Esophagus muscularis mucosa (tissue), 4 donors: Measurements from ENCODE around the gene TIMP2. TPM values are rescaled to one million over a fixed set of nuclear protein-coding genes. Genes with fewer than 3 reads are reported as not detected.
"Not testable (repeated sequence)": the region's sequence is repeated elsewhere in the genome, so short reads cannot be mapped to it uniquely, and the experiment has no call there.

Source experiments
- DNase-seq: peaks from one replicate; pipeline ENCODE4 v3.0.0-alpha.2; 2017; ENCODE audit errors: extremely low spot score
- H3K27ac ChIP-seq, 4 donors: fragments of 200-600 bp; sonication (generic); replicated peaks in 1 of 4; 1 replicate in 3 of 4; 2 replicates in 1 of 4; pipeline ENCODE4 v1.5.1; 2016 to 2019; ENCODE audit warnings: mild to moderate bottlenecking in 1 of 4
- H3K27me3 ChIP-seq, 4 donors: fragments of 200-600 bp; sonication (generic); one replicate each; pipeline versions ENCODE4 v1.5.1 to v1.6.0; 2016 to 2019
- H3K36me3 ChIP-seq, 4 donors: fragments of 200-600 bp; sonication (generic); one replicate each; pipeline ENCODE4 v1.5.1; 2016 to 2019
- H3K4me1 ChIP-seq, 4 donors: fragments of 200-600 bp; sonication (generic); one replicate each; pipeline ENCODE4 v1.5.1; 2016 to 2019
- H3K4me3 ChIP-seq, 4 donors: fragments of 200-600 bp; sonication (generic); 1 replicate in 2 of 4; 2 replicates in 2 of 4; pipeline ENCODE4 v1.5.1; 2016 to 2019; ENCODE audit warnings: mild to moderate bottlenecking in 4 of 4, moderate library complexity in 1 of 4
- H3K9me3 ChIP-seq, 4 donors: fragments of 200-600 bp; sonication (generic); 1 replicate in 3 of 4; 2 replicates in 1 of 4; pipeline ENCODE4 v1.5.1; 2016 to 2019
- CTCF ChIP-seq, 3 experiments: fragments of 200-600 bp in 2 of 3; fragments of 450-650 bp in 1 of 3; sonication (generic) in 2 of 3; IDR thresholded peaks; one replicate each; pipeline ENCODE4 v1.5.1; 2017 to 2019; ENCODE audit warnings: antibody characterized with exemption in 3 of 3, mild to moderate bottlenecking in 2 of 3, moderate library complexity in 1 of 3
- EP300 ChIP-seq: sonication (generic); formaldehyde crosslinking; IDR thresholded peaks from one replicate; pipeline ENCODE4 v1.6.1; 2017; ENCODE audit warnings: antibody characterized with exemption
- POLR2A ChIP-seq: fragments of 450-650 bp; IDR thresholded peaks from one replicate; pipeline ENCODE4 v1.6.1; 2017; ENCODE audit warnings: antibody characterized with exemption, moderate library complexity, mild to moderate bottlenecking, low read depth
- POLR2AphosphoS5 ChIP-seq, 2 donors: sonication (generic); formaldehyde crosslinking; IDR thresholded peaks; one replicate each; pipeline ENCODE4 v1.6.1; 2017; ENCODE audit warnings: antibody characterized with exemption in 2 of 2
- WGBS: methylation state at CpG from one replicate; pipeline ENCODE4 v1.1.5; 2018; 5-methylcytosine and 5-hydroxymethylcytosine counted together
- intact Hi-C: fragments of 100-400 bp; cut with DNase I; formaldehyde crosslinking; loops from one replicate; pipeline ENCODE4 v1.15.1; 2023
- total RNA-seq, 4 donors: library from RNA; depleted of rRNA; stranded (reverse); fragments of >200 nt; gene quantifications; one replicate each; pipeline versions ENCODE4 v1.1.0 to v1.2.1, GENCODE V29; 2016

TIMP2 gene
- total RNA-seq, 4 donors from 2014 or later = 177 to 315 (median 229) TPM

- intact Hi-C loops = no loop called here
- TF ChIP-seq EP300 = no peak
- no peak for TF ChIP-seq POLR2A
- TF ChIP-seq CTCF (IDR thresholded peaks at IDR 0.05) = no peak
- TF ChIP-seq POLR2AphosphoS5 (IDR thresholded peaks at IDR 0.05) = no peak
- Histone ChIP-seq H3K4me3 (no peak overlapping the region), H3K36me3 (peaks cover 9 to 36% (median 19%) of the 10 kb centered on the region in 4 donors), H3K9me3 (no peaks in the 10 kb centered on the region), H3K27ac (no peak overlapping the region), H3K27me3 (no peaks in the 10 kb centered on the region), H3K4me1 (peaks cover 38 to 98% (median 68%) of the 10 kb centered on the region in 4 donors)
- no peak for DNase-seq
- 79% methylated on average over 6 of the region's 6 CpGs for WGBS
Measured at GRCh38 chr17:78905116-78905515, 20.1 kb downstream of the TIMP2 start.

- peaks cover 9 to 36% (median 19%) of the 10 kb centered on the region in 4 donors for H3K36me3 ChIP-seq
- H3K4me1 ChIP-seq = peaks cover 44 to 98% (median 69%) of the 10 kb centered on the region in 4 donors
- WGBS = 73% methylated on average over 9 of the region's 9 CpGs
- no peaks in the 10 kb centered on the region for H3K27me3 ChIP-seq
- no peak overlapping the region for H3K27ac ChIP-seq
- intact Hi-C loops = no loop called here
- H3K9me3 ChIP-seq = no peaks in the 10 kb centered on the region
- TF ChIP-seq EP300 (no peak), POLR2A (no peak), CTCF (IDR thresholded peaks at IDR 0.05) (no peak), POLR2AphosphoS5 (IDR thresholded peaks at IDR 0.05) (no peak)
- no peak for DNase-seq
- H3K4me3 ChIP-seq = no peak overlapping the region
Measured at GRCh38 chr17:78904371-78904770, 20.8 kb downstream of the TIMP2 start.

- peak within 1 kb of the TSS; percentile 10 to 39 (median 34) for H3K27ac ChIP-seq
- H3K4me3 ChIP-seq = no peak within 1 kb of the TSS
- TF ChIP-seq CTCF (IDR thresholded peaks at IDR 0.05) = no peak
- TF ChIP-seq POLR2A = no peak
- 61% methylated on average over 10 of the region's 17 CpGs for WGBS
- H3K36me3 ChIP-seq = peaks cover 9 to 38% (median 21%) of the 10 kb centered on the region in 4 donors
- H3K9me3 ChIP-seq = no peaks in the 10 kb centered on the region
- intact Hi-C loops = no loop called here
- no peak for DNase-seq
- no peaks in the 10 kb centered on the region for H3K27me3 ChIP-seq
- peaks cover 47 to 98% (median 69%) of the 10 kb centered on the region in 4 donors for H3K4me1 ChIP-seq
Measured at GRCh38 chr17:78903101-78903779, 21.9 kb downstream of the TIMP2 start, which contains the start of gene CEP295NL. TSS of gene CEP295NL (minus strand) at chr17:78903201. CDS start at chr17:78901828, 1,373 bp downstream.

- H3K9me3 ChIP-seq, intact Hi-C loops: not testable (repeated sequence)
- peak overlapping the region in 1 of 4 donors; percentile 33 for H3K27ac ChIP-seq
Measured at GRCh38 chr17:78902231-78902630, 23.0 kb downstream of the TIMP2 start.

GRCh38 chr17:78901806-78902205 is 23.4 kb downstream of the TIMP2 start:
- no peak overlapping the region for H3K4me3 ChIP-seq
- H3K9me3 ChIP-seq = no peaks in the 10 kb centered on the region
- WGBS = 91% methylated on average over 10 of the region's 10 CpGs
- no peaks in the 10 kb centered on the region for H3K27me3 ChIP-seq
- peaks cover 59 to 99% (median 80%) of the 10 kb centered on the region in 4 donors for H3K4me1 ChIP-seq
- no peak overlapping the region for H3K27ac ChIP-seq
- no peak for DNase-seq
- TF ChIP-seq CTCF (IDR thresholded peaks at IDR 0.05) (no peak), POLR2A (no peak), POLR2AphosphoS5 (IDR thresholded peaks at IDR 0.05) (no peak), EP300 (no peak)
- peaks cover 9 to 47% (median 22%) of the 10 kb centered on the region in 4 donors for H3K36me3 ChIP-seq
- intact Hi-C loops = no loop called here

More at GRCh38 chr17:78902231-78902630, 23.0 kb downstream of the TIMP2 start:
- H3K27me3 ChIP-seq, DNase-seq, H3K4me3 ChIP-seq: not testable (repeated sequence)
- peaks cover 54 to 98% (median 75%) of the 10 kb centered on the region in 4 donors for H3K4me1 ChIP-seq
- peaks cover 9 to 47% (median 22%) of the 10 kb centered on the region in 4 donors for H3K36me3 ChIP-seq
- 95% methylated on average over 4 of the region's 8 CpGs for WGBS
